OCI-LY7 (cell line): ENCODE data around the gene GPLD1. TPM values are rescaled to one million over a fixed set of nuclear protein-coding genes. Genes with fewer than 3 reads are reported as not detected.
"Not testable (repeated sequence)": the region's sequence is repeated elsewhere in the genome, so short reads cannot be mapped to it uniquely, and the experiment has no call there.

Source experiments
- BruUV-seq: library from RNA; stranded (reverse); fragments of 400-500 nt; replicated peaks from 2 replicates; lab custom pipeline; 2021; lab: Mats Ljungman, UMichigan
- CTCF ChIA-PET: fragments of 300-600 bp; sonication (Branson Sonifier 250); formaldehyde crosslinking; loops from one replicate; lab custom pipeline; 2022; ENCODE audit warnings: antibody characterized with exemption; ENCODE audit not compliant: unreplicated experiment; lab: Charles Lee
- POLR2A ChIA-PET: fragments of 300-600 bp; sonication (Branson Sonifier 250); formaldehyde crosslinking; loops from one replicate; lab custom pipeline; 2022; ENCODE audit warnings: antibody characterized with exemption; lab: Charles Lee
- DNase-seq: peaks from one replicate; pipeline ENCODE4 v3.0.0-alpha.2; 2015; ENCODE audit warnings: low spot score
- H2AFZ ChIP-seq: fragments of 200-600 bp; sonication (generic), shearing (Covaris generic); 2 replicates; pipeline ENCODE4 v1.6.1; 2014; ENCODE audit warnings: mild to moderate bottlenecking, antibody characterized with exemption, low read length, moderate library complexity
- H3K27ac ChIP-seq: fragments of 200-600 bp; sonication (generic); 2 replicates; pipeline ENCODE4 v1.5.1; 2014; ENCODE audit warnings: mixed run types, low read depth, mild to moderate bottlenecking, moderate library complexity, low read length, inconsistent platforms; ENCODE audit not compliant: poor library complexity, severe bottlenecking
- H3K36me3 ChIP-seq: fragments of 200-600 bp; sonication (generic); 2 replicates; pipeline ENCODE4 v1.6.1; 2014; ENCODE audit warnings: mild to moderate bottlenecking, antibody characterized with exemption, low read length, moderate library complexity, mixed read lengths; ENCODE audit not compliant: insufficient read depth
- H3K4me1 ChIP-seq: fragments of 200-600 bp; sonication (generic); 2 replicates; pipeline ENCODE4 v1.5.1; 2014; ENCODE audit warnings: mild to moderate bottlenecking, low read length; ENCODE audit not compliant: insufficient read depth, poor library complexity, severe bottlenecking
- H3K4me2 ChIP-seq: fragments of 200-600 bp; sonication (generic); 2 replicates; pipeline ENCODE4 v1.6.1; 2014; ENCODE audit warnings: mild to moderate bottlenecking, low read length
- H3K4me3 ChIP-seq: fragments of 200-600 bp; sonication (generic); 2 replicates; pipeline ENCODE4 v1.5.1; 2014; ENCODE audit warnings: mild to moderate bottlenecking, low read depth, low read length; ENCODE audit not compliant: poor library complexity, severe bottlenecking
- H3K79me2 ChIP-seq: fragments of 200-600 bp; sonication (generic); 2 replicates; pipeline ENCODE4 v1.6.1; 2016; ENCODE audit warnings: low read depth, mild to moderate bottlenecking, low read length, moderate library complexity, mixed read lengths; ENCODE audit not compliant: insufficient read depth
- H3K9me2 ChIP-seq: fragments of 200-600 bp; sonication (generic); 2 replicates; pipeline ENCODE4 v1.6.1; 2016; ENCODE audit warnings: mild to moderate bottlenecking, low read length, mixed read lengths; ENCODE audit not compliant: insufficient read depth
- H3K9me3 ChIP-seq: fragments of 200-600 bp; sonication (generic); 2 replicates; pipeline ENCODE4 v1.6.1; 2014; ENCODE audit warnings: mild to moderate bottlenecking, mixed run types, low read length, mixed read lengths
- H4K20me1 ChIP-seq: fragments of 200-600 bp; sonication (generic); 2 replicates; pipeline ENCODE4 v1.6.1; 2014; ENCODE audit warnings: mild to moderate bottlenecking, antibody characterized with exemption, low read length, moderate library complexity, mixed read lengths; ENCODE audit not compliant: insufficient read depth
- EZH2phosphoT487 ChIP-seq: fragments of 200-600 bp; sonication (generic); IDR thresholded peaks from 2 replicates; pipeline ENCODE4 v1.6.1; 2018; ENCODE audit warnings: low read depth, borderline replicate concordance, mild to moderate bottlenecking, mixed run types, antibody characterized with exemption, low read length, moderate library complexity, mixed read lengths
- intact Hi-C: fragments of 100-400 bp; cut with micrococcal nuclease; formaldehyde crosslinking; loops from one replicate; pipeline ENCODE4 v1.10.0; 2022; ENCODE audit not compliant: unreplicated experiment
- total RNA-seq, 2 experiments: library from RNA; depleted of rRNA in 1 of 2; stranded (reverse); fragments of >200 nt in 1 of 2; shearing (Covaris generic) in 1 of 2; gene quantifications; 2 replicates each; pipeline ENCODE4 v1.2.3, GENCODE V29; 2014 to 2022
- TF ChIP-seq, protein P1 (sequence below): fragments of 200-600 bp; sonication (generic); conservative IDR thresholded peaks from 2 replicates; pipeline ENCODE4 v1.5.1; 2014; ENCODE audit warnings: mild to moderate bottlenecking, antibody characterized with exemption, low read length, moderate library complexity, mixed read lengths

The GPLD1 gene
- total RNA-seq, 2 experiments from 2014 or later: 55.6 to 60.7 TPM

DNA sequence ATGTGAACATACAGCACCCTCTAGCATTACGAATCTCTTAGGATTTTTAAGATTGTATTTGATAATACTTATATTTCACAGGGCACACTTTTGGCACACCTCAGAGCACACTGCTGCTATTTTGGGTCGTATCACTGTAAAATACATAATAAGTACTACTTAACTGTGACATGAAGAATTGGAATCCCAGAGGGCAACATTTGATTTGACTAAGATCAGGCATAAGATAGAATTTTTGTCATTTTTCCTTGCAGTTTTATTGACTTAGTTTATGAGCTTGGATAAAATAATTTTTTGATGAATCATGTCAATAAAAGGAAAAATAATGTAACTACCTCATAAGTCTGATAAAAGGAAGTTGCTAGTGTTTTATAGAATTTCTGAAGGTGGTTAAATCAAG is 64.3 kb downstream of the GPLD1 start:
- Histone ChIP-seq H3K4me2 (no peak overlapping the region), H3K9me2 (no peaks in the 10 kb centered on the region), H3K4me1 (no peaks in the 10 kb centered on the region), H3K9me3 (no peaks in the 10 kb centered on the region), H2AFZ (no peak overlapping the region), H3K36me3 (peaks cover 71% of the 10 kb centered on the region), H4K20me1 (no peaks in the 10 kb centered on the region), H3K79me2 (no peaks in the 10 kb centered on the region), H3K4me3 (no peak overlapping the region), H3K27ac (no peak overlapping the region)
- ChIA-PET CTCF (no interaction called here), POLR2A (no interaction called here)
- BruUV-seq: no TSS peak
- no peak for TF ChIP-seq EZH2phosphoT487
- TF ChIP-seq, protein P1, sequence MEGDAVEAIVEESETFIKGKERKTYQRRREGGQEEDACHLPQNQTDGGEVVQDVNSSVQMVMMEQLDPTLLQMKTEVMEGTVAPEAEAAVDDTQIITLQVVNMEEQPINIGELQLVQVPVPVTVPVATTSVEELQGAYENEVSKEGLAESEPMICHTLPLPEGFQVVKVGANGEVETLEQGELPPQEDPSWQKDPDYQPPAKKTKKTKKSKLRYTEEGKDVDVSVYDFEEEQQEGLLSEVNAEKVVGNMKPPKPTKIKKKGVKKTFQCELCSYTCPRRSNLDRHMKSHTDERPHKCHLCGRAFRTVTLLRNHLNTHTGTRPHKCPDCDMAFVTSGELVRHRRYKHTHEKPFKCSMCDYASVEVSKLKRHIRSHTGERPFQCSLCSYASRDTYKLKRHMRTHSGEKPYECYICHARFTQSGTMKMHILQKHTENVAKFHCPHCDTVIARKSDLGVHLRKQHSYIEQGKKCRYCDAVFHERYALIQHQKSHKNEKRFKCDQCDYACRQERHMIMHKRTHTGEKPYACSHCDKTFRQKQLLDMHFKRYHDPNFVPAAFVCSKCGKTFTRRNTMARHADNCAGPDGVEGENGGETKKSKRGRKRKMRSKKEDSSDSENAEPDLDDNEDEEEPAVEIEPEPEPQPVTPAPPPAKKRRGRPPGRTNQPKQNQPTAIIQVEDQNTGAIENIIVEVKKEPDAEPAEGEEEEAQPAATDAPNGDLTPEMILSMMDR: no peak
- intact Hi-C loops: no loop called here
- no peak for DNase-seq

DNA sequence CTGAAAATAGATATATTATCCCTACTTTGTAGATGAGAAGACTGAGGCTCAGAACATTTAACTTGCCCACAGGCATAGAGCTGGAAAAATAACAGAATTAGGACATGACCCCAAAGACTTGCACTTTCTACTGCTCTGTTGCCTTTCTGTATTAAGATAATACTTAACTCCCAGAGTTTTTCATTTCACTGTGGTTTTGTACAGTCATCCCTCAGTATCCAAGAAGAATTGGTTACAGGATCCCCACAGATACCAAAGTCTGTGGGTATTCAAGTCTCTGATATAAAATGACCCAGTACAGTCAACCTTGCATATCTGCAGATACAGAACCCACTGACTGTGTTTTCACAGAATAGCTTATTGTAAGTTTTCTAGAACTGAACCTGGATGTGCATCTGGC is 69.9 kb downstream of the GPLD1 start:
- Histone ChIP-seq H2AFZ (no peak overlapping the region), H3K4me2 (no peak overlapping the region), H3K9me2 (no peaks in the 10 kb centered on the region), H3K9me3 (no peaks in the 10 kb centered on the region), H3K36me3 (peaks cover 25% of the 10 kb centered on the region; the same call in 1 of the 2 replicates), H3K4me3 (no peak overlapping the region), H3K27ac (no peak overlapping the region), H3K4me1 (no peaks in the 10 kb centered on the region), H4K20me1 (no peaks in the 10 kb centered on the region), H3K79me2 (no peaks in the 10 kb centered on the region)
- ChIA-PET CTCF (no interaction called here), POLR2A (no interaction called here)
- no TSS peak for BruUV-seq
- intact Hi-C loops: no loop called here
- DNase-seq: no peak
- no peak for TF ChIP-seq EZH2phosphoT487
- TF ChIP-seq, protein P1: no peak

DNA sequence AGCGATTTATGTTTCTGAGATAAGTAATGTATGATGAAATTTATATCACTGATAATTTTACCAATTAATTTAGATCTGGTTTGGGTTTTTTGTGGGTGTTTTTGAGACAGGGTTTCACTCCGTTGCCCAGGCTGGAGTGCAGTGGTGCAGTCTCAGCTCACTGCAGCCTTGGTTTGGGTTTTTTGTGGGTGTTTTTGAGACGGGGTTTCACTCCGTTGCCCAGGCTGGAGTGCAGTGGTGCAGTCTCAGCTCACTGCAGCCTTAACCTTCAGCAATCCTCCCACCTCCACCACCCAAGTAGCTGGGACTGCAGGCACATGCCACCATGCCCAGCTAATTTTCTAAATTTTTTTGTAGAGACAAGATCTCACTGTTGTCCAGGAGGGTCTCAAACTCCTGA is 73.6 kb downstream of the GPLD1 start:
- no TSS peak for BruUV-seq
- Histone ChIP-seq H3K4me1 (no peaks in the 10 kb centered on the region), H3K36me3 (no peaks in the 10 kb centered on the region; the same call in 1 of the 2 replicates), H3K9me2 (no peaks in the 10 kb centered on the region), H3K79me2 (no peaks in the 10 kb centered on the region), H2AFZ (no peak overlapping the region), H3K4me2 (no peak overlapping the region), H3K27ac (no peak overlapping the region), H3K9me3 (no peaks in the 10 kb centered on the region), H3K4me3 (no peak overlapping the region), H4K20me1 (no peaks in the 10 kb centered on the region)
- POLR2A ChIA-PET: interaction anchor here (0.6 to 1.1 kb wide), 3 partner anchors 23 to 43 kb away, joined by 3 to 4 read pairs (median 3); no protein-coding TSS in a partner anchor
- no peak for DNase-seq
- CTCF ChIA-PET: interaction anchor here (0.6 kb wide), 1 partner anchor 44 kb away, joined by 4 read pairs; no protein-coding TSS in a partner anchor
- intact Hi-C loops: no loop called here
- TF ChIP-seq, protein P1: no peak
- no peak for TF ChIP-seq EZH2phosphoT487

DNA sequence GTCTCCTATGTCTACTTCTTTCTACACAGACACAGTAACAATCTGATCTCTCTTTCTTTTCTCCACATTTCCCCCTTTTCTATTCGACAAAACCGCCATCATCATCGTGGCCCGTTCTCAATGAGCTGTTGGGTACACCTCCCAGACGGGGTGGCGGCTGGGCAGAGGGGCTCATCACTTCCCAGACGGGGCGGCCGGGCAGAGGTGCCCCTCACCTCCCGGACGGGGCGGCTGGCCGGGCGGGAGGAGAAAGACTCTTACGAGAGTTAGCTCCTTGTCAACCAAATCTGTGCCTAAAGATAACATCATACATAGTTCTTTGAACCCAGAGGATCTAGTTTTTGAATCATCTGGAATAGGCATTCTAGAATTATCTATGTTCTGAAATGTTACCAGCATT is 74.8 kb downstream of the GPLD1 start:
- POLR2A ChIA-PET: interaction anchor here (1.0 kb wide), 1 partner anchor 44 kb away, joined by 3 read pairs; no protein-coding TSS in a partner anchor
- intact Hi-C loops, H3K9me3 ChIP-seq, H3K79me2 ChIP-seq, H3K27ac ChIP-seq, H3K4me1 ChIP-seq, DNase-seq, H3K4me3 ChIP-seq, H3K9me2 ChIP-seq, H3K36me3 ChIP-seq, H3K4me2 ChIP-seq, H2AFZ ChIP-seq, H4K20me1 ChIP-seq, BruUV-seq, CTCF ChIA-PET: not testable (repeated sequence)
